ENCODE measurements around the gene GPATCH2L. TPM values are rescaled to one million over a fixed set of nuclear protein-coding genes. Genes with fewer than 3 reads are reported as not detected.

The GPATCH2L gene
- total RNA-seq: 29.1 and 49.3 TPM in 2 replicates

GRCh38 chr14:76151398-76152332, at the start of gene GPATCH2L:
GPATCH2L (plus strand) TSS chr14:76151922; CDS start chr14:76154364, 2,442 bp downstream.

Other genes with a start within 250 kb of the GPATCH2L start
- 26.2 and 26.8 TPM in 2 replicates for gene TGFB3, start 169.9 kb upstream of the GPATCH2L start, total RNA-seq
- 29.1 and 31.5 TPM in 2 replicates for gene IFT43, start 166.2 kb upstream of the GPATCH2L start, total RNA-seq
- 0.19 TPM in 1 of 2 replicates, not detected in the other for gene ESRRB, start 224.2 kb downstream of the GPATCH2L start, total RNA-seq

Measured in cardiac ventricle fibroblast (primary cell).